ENCODE results near the gene CENPI. TPM values are rescaled to one million over a fixed set of nuclear protein-coding genes. Genes with fewer than 3 reads are reported as not detected.
"Not testable (repeated sequence)": the region's sequence is repeated elsewhere in the genome, so short reads cannot be mapped to it uniquely, and the experiment has no call there.

Gene CENPI, protein sequence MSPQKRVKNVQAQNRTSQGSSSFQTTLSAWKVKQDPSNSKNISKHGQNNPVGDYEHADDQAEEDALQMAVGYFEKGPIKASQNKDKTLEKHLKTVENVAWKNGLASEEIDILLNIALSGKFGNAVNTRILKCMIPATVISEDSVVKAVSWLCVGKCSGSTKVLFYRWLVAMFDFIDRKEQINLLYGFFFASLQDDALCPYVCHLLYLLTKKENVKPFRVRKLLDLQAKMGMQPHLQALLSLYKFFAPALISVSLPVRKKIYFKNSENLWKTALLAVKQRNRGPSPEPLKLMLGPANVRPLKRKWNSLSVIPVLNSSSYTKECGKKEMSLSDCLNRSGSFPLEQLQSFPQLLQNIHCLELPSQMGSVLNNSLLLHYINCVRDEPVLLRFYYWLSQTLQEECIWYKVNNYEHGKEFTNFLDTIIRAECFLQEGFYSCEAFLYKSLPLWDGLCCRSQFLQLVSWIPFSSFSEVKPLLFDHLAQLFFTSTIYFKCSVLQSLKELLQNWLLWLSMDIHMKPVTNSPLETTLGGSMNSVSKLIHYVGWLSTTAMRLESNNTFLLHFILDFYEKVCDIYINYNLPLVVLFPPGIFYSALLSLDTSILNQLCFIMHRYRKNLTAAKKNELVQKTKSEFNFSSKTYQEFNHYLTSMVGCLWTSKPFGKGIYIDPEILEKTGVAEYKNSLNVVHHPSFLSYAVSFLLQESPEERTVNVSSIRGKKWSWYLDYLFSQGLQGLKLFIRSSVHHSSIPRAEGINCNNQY
- 1 to 10 TPM; 7.7 to 9.9 (median 8.9) TPM for polyA plus RNA-seq (ENCODE audit: insufficient read length in 3 of 3)

DNA sequence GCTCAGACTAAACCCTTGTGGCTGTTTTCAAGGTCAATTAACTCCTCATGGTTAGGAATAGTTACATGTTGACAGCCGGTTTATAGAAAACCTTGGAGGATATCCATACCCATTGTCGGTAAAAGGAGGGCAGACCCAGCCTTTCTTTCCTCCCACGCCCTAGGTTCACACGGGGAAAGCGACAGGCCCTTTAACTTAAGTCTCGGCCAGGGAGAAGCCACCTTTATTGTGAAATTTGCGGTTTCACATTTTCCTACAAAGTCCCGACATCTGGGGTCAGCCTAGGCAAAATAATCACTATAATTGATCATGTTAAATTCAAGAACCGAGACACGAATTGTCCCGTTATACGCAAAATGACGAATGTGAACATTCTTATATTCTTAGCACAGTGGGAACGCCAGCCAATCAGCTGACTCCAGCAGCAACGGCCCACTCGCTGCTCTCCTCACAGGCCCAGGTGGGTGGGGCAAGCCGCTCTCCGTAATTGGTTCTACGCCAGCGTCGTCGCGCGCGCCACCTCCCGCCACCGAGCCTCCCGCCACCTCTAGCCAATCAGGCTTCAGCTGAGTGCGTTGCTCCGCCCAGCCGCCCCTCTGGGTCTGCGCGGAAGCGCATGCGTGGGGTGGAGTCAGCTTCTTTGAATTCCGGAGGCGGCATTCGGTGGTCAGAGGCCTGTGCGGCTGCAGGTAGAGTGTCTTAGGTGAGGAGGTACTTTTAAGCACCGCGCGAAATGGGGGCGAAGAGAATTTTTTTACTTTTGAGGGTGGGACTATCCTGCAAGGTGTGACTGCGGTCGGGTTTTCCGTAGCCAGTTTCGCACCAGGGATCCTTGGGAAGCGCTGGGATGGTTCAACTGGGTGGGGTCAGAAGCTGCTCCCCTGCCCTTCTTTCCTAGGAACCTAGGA lies at the start of gene CENPI:
Gene CENPI (plus strand): TSS at position 659 of the 908 bp plus-strand sequence. CDS start 2,867 bp downstream, outside the sequence.
- peak; percentile 55 to 74 (median 67) for DNase-seq (ENCODE audit: low read depth in 3 of 3, low spot score in 2 of 3)

DNA sequence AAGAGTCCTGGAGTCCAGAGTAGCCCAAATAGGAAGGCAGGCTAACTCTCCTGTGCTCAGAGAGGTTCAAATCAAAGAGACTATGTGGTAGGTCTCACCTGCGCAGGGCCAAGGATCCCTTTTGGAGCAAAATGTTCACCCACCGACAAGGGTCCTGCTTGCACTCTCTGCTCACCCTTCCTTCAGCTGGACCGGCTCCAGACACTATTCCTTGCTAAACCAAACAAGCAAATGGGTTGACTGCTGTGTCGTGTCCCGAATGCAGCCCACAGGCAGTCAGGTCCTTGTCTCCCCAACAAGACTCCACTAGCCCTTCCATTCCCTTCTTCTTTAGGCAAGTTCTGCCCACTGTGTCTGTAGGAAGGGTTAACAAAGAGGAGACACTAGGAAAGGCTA lies 46.9 kb upstream of the CENPI start:
- DNase-seq (ENCODE audit: low read depth in 3 of 3, low spot score in 2 of 3): no peak

DNA sequence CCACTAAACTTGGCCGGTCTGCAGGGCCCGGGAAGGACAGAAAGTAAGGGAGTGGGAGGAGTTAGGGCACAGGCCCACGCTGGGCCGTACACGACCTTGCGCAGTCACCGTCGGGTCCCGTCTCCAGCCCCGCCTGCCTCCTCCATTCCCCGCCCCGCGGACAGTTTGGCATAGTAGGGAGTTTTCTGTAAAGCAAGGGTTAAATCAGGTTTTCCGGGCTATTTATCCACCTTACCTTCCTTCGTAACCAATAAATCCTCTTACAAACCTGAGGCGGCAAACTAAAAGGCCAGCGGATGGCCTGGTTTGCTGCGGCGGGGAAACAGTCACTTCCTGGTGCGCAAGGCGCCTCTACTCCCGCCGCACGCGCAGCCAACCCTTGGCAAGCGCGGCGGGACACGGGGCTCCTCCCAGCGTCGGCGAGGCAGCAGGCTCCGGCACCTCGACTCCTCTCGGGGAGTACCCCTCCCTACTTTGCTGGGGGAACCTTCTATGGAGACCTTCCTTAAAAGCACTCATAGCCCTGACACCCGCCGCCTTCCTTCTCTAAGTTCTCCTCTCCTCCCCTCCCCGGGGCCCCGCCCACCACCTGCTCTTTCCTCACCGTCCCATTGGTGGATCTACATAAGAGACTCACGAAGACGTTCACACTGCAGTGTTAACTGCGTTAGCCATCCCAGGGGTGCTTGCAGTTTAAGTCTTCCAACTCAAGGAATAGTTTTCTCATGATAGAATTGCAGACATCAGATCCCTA lies 46.3 kb upstream of the CENPI start, which contains the start of gene TRMT2B:
Gene TRMT2B (minus strand): TSS at position 563 of the 754 bp plus-strand sequence. CDS start 9,822 bp downstream, outside the sequence.
- peak; percentile 19 to 27 (median 27) for DNase-seq (ENCODE audit: low read depth in 3 of 3, low spot score in 2 of 3)

DNA sequence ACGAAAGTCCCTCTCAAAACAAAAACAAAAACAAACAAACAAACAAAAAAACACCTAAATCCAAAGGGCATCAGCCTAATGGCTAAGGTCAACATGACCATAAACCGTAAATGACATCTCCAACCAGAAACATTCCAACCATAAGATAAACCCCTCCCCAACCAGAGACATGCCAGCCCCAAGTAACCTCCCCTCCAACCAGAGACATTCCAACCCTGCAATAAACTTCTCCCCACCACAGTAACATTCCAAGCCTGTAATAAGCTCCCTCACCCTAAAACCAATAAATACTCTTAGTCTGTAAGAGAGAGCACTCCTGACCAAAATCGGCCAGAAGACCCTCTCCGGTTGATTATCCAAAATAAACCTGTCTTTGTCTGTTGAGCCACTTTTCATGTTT lies 41.5 kb upstream of the CENPI start:
- DNase-seq (ENCODE audit: low read depth in 3 of 3, low spot score in 2 of 3): not testable (repeated sequence)

DNA sequence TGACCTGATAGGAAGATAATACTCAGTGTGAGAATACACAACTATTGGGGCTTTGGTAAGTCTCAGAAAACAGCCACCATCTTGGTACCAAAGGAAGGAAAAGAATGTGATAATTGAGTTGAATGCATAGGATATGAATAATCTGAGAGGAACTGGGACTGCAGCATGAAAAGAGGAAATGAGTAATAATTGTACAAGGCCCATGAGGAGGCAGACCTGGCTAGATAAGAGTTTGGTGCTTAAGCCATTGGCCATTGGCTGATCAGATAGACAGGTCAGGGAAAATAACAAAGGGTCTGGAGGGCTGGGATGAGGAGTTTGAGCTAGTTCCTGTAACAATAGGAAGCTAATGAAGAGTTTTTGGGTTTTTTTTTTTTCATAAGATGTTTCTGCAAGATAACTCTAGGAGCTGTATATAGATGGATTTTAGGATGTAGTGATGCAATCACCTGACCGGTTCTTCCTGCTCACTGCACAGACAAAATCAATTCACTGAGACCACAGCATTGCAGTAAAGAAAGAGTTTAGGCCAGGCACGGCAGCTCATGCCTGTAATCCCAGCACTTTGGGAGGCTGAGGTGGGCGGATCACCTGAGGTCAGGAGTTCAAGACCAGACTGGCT lies 40.8 kb upstream of the CENPI start:
- DNase-seq (ENCODE audit: low read depth in 3 of 3, low spot score in 2 of 3): no peak

DNA sequence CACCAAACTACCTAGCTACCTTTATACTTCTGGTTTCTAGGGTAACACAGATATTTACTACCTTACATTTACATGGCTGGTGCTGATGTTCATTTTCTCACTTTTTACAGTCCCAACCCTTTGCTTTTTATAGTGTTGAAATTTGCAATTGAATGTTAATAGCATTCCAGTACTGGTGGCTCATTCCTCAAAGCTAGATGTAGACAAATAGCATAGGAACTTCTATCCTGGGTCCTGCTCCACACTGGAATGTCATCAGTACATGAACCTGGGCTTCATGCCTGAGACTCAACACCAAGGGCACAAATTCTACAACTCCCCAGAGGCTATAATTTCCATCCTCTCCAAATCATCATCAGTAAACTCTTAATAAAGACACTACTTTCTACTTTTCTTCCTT lies 35.8 kb upstream of the CENPI start:
- DNase-seq (ENCODE audit: low read depth in 3 of 3, low spot score in 2 of 3): no peak

DNA sequence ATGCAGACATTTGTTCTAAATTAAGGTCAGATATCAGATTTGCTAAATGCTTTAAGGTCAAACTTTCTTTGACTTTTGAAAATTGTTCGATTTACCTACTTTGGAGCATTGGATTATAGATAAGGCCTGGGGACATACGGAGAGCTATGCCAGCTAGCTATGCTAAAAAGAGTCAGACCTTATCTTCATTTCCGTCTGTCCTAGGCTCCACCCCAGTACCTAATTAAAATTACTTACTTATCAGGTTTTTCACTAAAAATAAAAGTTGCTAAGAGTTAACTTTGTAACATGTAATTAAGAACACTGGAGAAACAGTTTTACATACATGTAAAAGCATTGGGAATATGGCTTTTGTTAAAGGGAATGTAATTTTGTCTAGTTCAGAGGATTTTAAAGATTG lies 26.4 kb upstream of the CENPI start:
- no peak for DNase-seq (ENCODE audit: low read depth in 3 of 3, low spot score in 2 of 3)

DNA sequence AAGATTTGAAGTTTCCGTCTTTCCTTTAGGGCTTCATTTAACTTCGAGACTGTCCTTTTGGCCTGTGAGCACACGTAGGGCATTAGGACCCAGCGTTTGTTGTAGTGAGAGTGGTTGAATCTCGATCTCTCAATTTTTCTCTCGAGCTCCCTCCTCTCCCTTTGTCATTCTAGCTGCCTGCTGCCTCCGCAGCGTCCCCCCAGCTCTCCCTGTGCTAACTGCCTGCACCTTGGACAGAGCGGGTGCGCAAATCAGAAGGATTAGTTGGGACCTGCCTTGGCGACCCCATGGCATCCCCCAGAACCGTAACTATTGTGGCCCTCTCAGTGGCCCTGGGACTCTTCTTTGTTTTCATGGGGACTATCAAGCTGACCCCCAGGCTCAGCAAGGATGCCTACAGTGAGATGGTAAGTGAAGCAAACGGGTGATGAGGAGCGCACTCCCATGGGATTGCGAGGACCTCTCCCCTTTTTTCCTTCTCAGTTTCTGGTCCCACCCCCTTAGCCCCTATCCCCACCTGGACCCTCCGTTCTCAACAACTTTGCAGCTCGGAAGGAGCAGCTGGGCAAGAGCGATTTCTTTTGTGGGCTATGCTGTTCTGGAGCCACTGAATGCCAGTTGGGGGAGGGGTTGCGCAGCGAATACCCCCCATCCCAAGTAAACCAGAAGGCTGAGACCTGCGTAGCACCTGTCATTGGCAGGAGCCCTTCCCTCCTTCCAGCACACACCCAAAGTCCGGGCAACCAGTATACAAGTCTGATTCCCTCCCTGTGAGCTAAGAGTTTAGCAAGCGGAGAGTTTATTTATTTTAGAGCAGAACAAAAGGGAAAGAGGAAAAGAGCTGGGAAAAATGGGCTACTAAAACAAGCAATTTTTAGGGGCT lies 19.0 kb upstream of the CENPI start, which contains the start of gene TMEM35A:
Gene TMEM35A (plus strand): TSS at position 164 of the 883 bp plus-strand sequence. CDS start 124 bp downstream, at position 288.
- no peak for DNase-seq (ENCODE audit: low read depth in 3 of 3, low spot score in 2 of 3)

DNA sequence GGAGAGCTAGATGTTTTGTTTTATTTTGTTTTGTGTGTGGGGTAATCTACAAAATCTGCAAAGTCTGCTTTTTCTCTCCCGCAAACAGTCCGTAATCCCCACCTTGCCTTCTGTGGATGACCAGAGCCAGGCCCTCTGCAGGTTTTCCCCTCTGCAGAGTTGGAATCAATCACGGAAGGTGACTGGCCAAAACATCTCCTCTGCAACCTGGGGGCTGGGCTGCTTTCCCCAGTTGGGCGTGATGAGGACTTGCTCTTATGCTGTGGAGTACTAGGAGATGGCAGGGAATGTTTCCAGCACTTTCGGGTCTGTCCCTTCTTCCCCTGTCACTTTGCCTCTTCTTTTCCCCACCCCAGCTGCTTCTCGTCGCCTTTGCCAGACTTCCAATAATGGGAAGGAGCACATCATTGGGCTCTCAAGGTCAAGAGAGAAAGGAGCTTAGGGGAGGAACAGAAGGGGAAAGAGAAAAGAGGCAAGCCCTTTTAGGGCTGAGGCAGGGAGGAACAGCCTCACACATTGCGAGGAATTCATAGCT lies 18.2 kb upstream of the CENPI start:
- no peak for DNase-seq (ENCODE audit: low read depth in 3 of 3, low spot score in 2 of 3)

DNA sequence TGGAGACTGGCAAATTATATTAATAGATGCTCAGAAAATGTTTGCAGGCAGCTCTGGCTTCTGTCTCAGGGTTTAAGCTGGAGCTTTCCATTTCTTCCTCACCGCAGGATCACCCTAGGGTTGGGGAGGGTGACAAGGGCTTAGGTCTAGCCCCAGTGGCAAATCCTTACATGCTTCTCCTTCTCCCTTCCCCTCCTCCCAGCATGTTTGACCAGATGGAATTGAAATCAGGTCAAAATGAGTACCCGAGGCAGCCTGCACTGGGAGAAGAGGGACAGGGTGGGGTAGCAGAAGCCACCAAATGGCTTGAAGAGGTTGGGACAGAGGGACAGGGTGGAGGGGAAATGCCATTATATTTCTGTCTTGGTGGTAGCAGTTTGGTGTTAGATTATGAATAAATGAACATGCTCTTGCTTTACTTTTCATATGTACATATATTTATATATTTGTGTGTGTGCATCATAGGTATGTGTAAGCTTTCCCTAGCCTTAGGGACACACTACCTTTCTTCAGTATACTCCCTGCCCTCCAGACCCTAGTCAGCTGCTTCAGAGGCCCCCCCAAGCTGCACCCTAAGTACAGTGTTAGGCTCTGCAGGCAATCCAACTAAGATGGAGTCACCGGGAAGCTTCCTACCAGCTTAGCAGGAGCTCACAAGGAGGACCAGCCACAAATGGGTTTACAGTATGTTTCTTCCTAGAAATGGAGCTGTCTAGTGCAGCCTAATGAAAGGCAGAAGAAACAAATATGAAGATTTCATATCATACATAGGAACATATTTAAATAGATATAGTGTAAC lies 17.5 kb upstream of the CENPI start:
- DNase-seq (ENCODE audit: low read depth in 3 of 3, low spot score in 2 of 3): no peak

DNA sequence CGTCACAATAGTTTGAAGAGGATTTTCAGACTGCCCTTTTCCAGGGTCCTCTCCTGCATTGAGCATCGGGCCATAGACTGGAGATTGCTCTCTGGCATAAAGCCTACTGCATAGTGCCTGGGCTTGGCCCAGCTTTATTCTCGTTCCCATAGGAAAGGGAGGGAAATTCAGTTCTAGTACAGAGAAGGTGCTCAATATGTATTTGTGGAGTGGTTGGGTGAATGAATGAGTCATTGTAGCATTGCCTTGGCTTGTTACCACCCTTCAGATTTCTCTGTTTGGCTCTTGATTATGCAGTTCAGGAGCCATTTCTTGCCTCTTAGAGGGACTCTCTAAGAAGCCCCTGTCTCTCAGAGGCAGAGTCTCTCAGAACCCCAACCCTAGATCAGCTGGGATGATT lies 16.8 kb upstream of the CENPI start:
- DNase-seq (ENCODE audit: low read depth in 3 of 3, low spot score in 2 of 3): no peak

DNA sequence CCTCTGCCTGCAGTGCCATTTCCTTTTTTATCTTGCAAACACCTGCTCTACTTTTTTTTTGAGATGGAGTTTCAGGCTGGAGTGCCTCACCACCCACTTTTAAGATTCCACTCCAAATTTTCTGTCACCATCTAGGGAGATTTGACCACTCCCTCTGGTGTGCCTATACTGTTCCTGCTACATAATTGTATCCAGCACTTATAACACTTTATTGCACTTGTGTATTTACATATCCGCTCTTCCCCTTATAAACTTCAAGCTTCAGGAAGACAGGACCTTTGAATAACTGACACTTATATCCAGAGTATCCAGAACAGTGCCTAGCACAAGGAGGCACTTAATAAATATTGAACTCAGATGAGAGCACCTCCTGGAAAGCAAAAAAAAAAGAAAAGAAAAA lies 6.2 kb upstream of the CENPI start:
- no peak for DNase-seq (ENCODE audit: low read depth in 3 of 3, low spot score in 2 of 3)

DNA sequence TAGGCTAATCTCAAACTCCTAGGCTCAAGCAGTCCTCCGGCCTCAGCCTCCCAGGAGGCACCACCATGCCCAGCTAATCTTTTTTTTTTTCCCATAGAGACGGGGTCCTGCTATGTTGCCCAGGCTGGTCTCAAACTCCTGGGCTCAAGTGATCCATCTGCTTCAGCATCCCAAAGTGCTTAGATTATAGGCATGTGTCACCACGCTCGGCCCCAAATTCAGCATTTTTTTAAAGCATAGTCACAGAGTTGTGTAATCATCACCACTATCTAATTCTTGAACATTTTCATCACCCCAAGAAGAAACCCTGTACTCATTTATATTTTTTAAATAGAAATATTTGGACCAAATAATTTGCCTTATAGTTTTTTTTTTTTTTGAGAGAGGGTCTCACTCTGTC lies 10.3 kb downstream of the CENPI start:
- DNase-seq (ENCODE audit: low read depth in 3 of 3, low spot score in 2 of 3): no peak

DNA sequence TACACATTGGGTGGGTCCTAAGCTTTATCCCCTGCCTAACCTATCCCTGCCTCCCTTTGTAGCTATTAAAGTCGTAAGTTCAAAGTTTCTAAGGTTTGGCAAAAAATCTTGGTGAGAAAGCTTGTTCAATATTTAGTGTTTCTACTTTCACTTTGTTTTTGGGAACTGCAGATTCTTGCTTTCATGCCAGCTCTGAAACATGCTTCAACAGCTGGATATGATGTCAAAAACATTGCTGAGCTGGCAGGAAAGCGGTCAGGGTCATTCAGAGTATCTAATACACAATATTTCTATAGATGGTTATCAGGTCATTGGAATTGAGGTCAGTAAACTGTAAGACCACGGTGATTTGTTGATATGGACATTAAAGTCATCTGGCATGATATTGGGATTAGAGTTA lies 19.7 kb downstream of the CENPI start:
- DNase-seq (ENCODE audit: low read depth in 3 of 3, low spot score in 2 of 3): no peak

DNA sequence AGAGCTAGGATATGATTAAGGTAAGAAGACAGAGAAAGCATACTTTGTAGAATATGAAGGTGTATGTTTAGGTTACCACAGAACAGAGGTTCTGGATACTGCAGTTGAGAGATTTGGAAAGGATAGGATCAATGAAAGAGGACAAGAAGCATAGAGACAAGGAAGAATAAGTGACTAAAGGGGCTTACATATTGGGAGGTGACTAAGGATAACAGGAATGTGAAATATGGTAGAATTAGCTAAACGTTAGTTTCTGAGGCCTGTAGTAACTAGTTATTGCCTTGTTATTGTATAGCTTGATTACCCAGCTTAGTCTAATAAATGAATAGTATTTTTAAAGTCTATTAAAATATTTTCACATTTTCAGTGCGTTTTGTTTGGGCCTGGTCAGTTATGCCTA lies 38.2 kb downstream of the CENPI start:
- no peak for DNase-seq (ENCODE audit: low read depth in 3 of 3, low spot score in 2 of 3)

Data from right renal cortex interstitium (tissue), 3 donors.